HAP-1 (cell line): Measurements from ENCODE around the gene WWOX.

ENCODE experiments used
- DNase-seq, 2 experiments: peaks; one replicate each; pipeline ENCODE4 v3.0.0-alpha.2; 2016 to 2020; ENCODE audit warnings: low spot score in 2 of 2
- H3K27me3 ChIP-seq: fragments of 250-450 bp; sonication (Bioruptor Pico); 2 replicates; pipeline ENCODE4 v1.5.1; 2020; ENCODE audit warnings: low read depth, mild to moderate bottlenecking, moderate library complexity
- H3K36me3 ChIP-seq: fragments of 250-450 bp; sonication (Bioruptor Pico); replicated peaks from 2 replicates; pipeline ENCODE4 v1.5.1; 2020; ENCODE audit warnings: mild to moderate bottlenecking
- H3K4me1 ChIP-seq: fragments of 250-450 bp; sonication (Bioruptor Pico); 2 replicates; pipeline ENCODE4 v1.5.1; 2020; ENCODE audit warnings: mild to moderate bottlenecking
- H3K4me3 ChIP-seq: fragments of 250-450 bp; sonication (Bioruptor Pico); 2 replicates; pipeline ENCODE4 v1.5.1; 2020; ENCODE audit warnings: mild to moderate bottlenecking, moderate library complexity
- H3K9me3 ChIP-seq: fragments of 250-450 bp; sonication (Bioruptor Pico); 2 replicates; pipeline ENCODE4 v1.5.1; 2020; ENCODE audit warnings: mild to moderate bottlenecking, moderate library complexity
- in situ Hi-C: fragments of 300-500 bp; cut with MboI; formaldehyde crosslinking; loops from 3 replicates; pipeline ENCODE4 v1.14.3; 2020; ENCODE audit warnings: low sequenced_read_pairs, inconsistent platforms, mixed read lengths

Gene WWOX

GRCh38 chr16:78537511-78537910 is 438.1 kb downstream of the WWOX start:
- no peaks in the 10 kb centered on the region for H3K4me1 ChIP-seq
- H3K27me3 ChIP-seq = no peaks in the 10 kb centered on the region
- no peaks in the 10 kb centered on the region for H3K36me3 ChIP-seq
- in situ Hi-C loops = no loop called here
- no peak overlapping the region for H3K4me3 ChIP-seq
- no peaks in the 10 kb centered on the region for H3K9me3 ChIP-seq
- DNase-seq = no peak

GRCh38 chr16:78538292-78538691 is 438.8 kb downstream of the WWOX start:
- no peaks in the 10 kb centered on the region for H3K4me1 ChIP-seq
- no peak for DNase-seq
- in situ Hi-C loops = no loop called here

GRCh38 chr16:78538919-78539318 is 439.5 kb downstream of the WWOX start:
- in situ Hi-C loops = no loop called here
- H3K36me3 ChIP-seq = no peaks in the 10 kb centered on the region
- H3K4me1 ChIP-seq = no peaks in the 10 kb centered on the region

More at GRCh38 chr16:78538292-78538691, 438.8 kb downstream of the WWOX start:
- Histone ChIP-seq H3K9me3 (no peaks in the 10 kb centered on the region), H3K27me3 (no peaks in the 10 kb centered on the region), H3K36me3 (no peaks in the 10 kb centered on the region), H3K4me3 (no peak overlapping the region)

GRCh38 chr16:78542419-78542818 is 443.0 kb downstream of the WWOX start:
- no peak for DNase-seq
- no peaks in the 10 kb centered on the region for H3K4me1 ChIP-seq
- no peaks in the 10 kb centered on the region for H3K36me3 ChIP-seq
- in situ Hi-C loops = no loop called here
- H3K9me3 ChIP-seq = no peaks in the 10 kb centered on the region
- H3K27me3 ChIP-seq = no peaks in the 10 kb centered on the region
- H3K4me3 ChIP-seq = no peak overlapping the region

More at GRCh38 chr16:78538919-78539318, 439.5 kb downstream of the WWOX start:
- H3K4me3 ChIP-seq = no peak overlapping the region
- H3K27me3 ChIP-seq = no peaks in the 10 kb centered on the region
- no peak for DNase-seq
- no peaks in the 10 kb centered on the region for H3K9me3 ChIP-seq

- Histone ChIP-seq H3K36me3 (no peaks in the 10 kb centered on the region), H3K4me1 (no peaks in the 10 kb centered on the region), H3K27me3 (no peaks in the 10 kb centered on the region), H3K4me3 (no peak overlapping the region), H3K9me3 (no peaks in the 10 kb centered on the region)
- in situ Hi-C loops = no loop called here
- no peak for DNase-seq
These were observed 443.6 kb downstream of the WWOX start for GRCh38 chr16:78543023-78543422.

- Histone ChIP-seq H3K4me3 (no peak overlapping the region), H3K4me1 (no peaks in the 10 kb centered on the region), H3K36me3 (no peaks in the 10 kb centered on the region), H3K9me3 (no peaks in the 10 kb centered on the region), H3K27me3 (no peaks in the 10 kb centered on the region)
- DNase-seq = no peak
- in situ Hi-C loops = no loop called here
These were observed 449.9 kb downstream of the WWOX start for GRCh38 chr16:78549366-78549765.

GRCh38 chr16:78551487-78552085 is 452.1 kb downstream of the WWOX start:
- H3K36me3 ChIP-seq = no peaks in the 10 kb centered on the region
- no peaks in the 10 kb centered on the region for H3K4me1 ChIP-seq
- H3K4me3 ChIP-seq = no peak overlapping the region
- H3K27me3 ChIP-seq = no peaks in the 10 kb centered on the region
- in situ Hi-C loops = no loop called here
- no peak for DNase-seq
- no peaks in the 10 kb centered on the region for H3K9me3 ChIP-seq

GRCh38 chr16:78552106-78552675 is 452.7 kb downstream of the WWOX start:
- H3K27me3 ChIP-seq = no peaks in the 10 kb centered on the region
- H3K36me3 ChIP-seq = no peaks in the 10 kb centered on the region
- DNase-seq = no peak
- no peak overlapping the region for H3K4me3 ChIP-seq
- in situ Hi-C loops = no loop called here
- no peaks in the 10 kb centered on the region for H3K9me3 ChIP-seq
- no peaks in the 10 kb centered on the region for H3K4me1 ChIP-seq

- no peaks in the 10 kb centered on the region for H3K27me3 ChIP-seq
- H3K4me3 ChIP-seq = no peak overlapping the region
- DNase-seq = no peak
- in situ Hi-C loops = no loop called here
- no peaks in the 10 kb centered on the region for H3K9me3 ChIP-seq
- no peaks in the 10 kb centered on the region for H3K36me3 ChIP-seq
- H3K4me1 ChIP-seq = no peaks in the 10 kb centered on the region
These were observed 453.3 kb downstream of the WWOX start for GRCh38 chr16:78552716-78553115.

GRCh38 chr16:78553268-78554039 is 454.0 kb downstream of the WWOX start:
- Histone ChIP-seq H3K4me3 (no peak overlapping the region), H3K27me3 (no peaks in the 10 kb centered on the region), H3K4me1 (no peaks in the 10 kb centered on the region), H3K36me3 (no peaks in the 10 kb centered on the region), H3K9me3 (no peaks in the 10 kb centered on the region)
- no peak for DNase-seq
- in situ Hi-C loops = no loop called here

GRCh38 chr16:78556421-78556820 is 457.0 kb downstream of the WWOX start:
- Histone ChIP-seq H3K9me3 (no peaks in the 10 kb centered on the region), H3K4me3 (no peak overlapping the region), H3K27me3 (no peaks in the 10 kb centered on the region), H3K4me1 (no peaks in the 10 kb centered on the region), H3K36me3 (no peaks in the 10 kb centered on the region)
- in situ Hi-C loops = no loop called here
- no peak for DNase-seq

GRCh38 chr16:78560997-78561396 is 461.5 kb downstream of the WWOX start:
- Histone ChIP-seq H3K9me3 (no peaks in the 10 kb centered on the region), H3K4me3 (no peak overlapping the region), H3K27me3 (no peaks in the 10 kb centered on the region), H3K4me1 (no peaks in the 10 kb centered on the region), H3K36me3 (no peaks in the 10 kb centered on the region)
- in situ Hi-C loops = no loop called here
- DNase-seq = no peak

GRCh38 chr16:78562111-78562510 is 462.7 kb downstream of the WWOX start:
- Histone ChIP-seq H3K36me3 (no peaks in the 10 kb centered on the region), H3K4me3 (no peak overlapping the region), H3K27me3 (no peaks in the 10 kb centered on the region), H3K9me3 (no peaks in the 10 kb centered on the region), H3K4me1 (no peaks in the 10 kb centered on the region)
- DNase-seq = no peak
- in situ Hi-C loops = no loop called here

- H3K9me3 ChIP-seq = no peaks in the 10 kb centered on the region
- H3K4me3 ChIP-seq = no peak overlapping the region
- H3K36me3 ChIP-seq = no peaks in the 10 kb centered on the region
- no peak for DNase-seq
- H3K4me1 ChIP-seq = no peaks in the 10 kb centered on the region
- no peaks in the 10 kb centered on the region for H3K27me3 ChIP-seq
- in situ Hi-C loops = no loop called here
These were observed 463.2 kb downstream of the WWOX start for GRCh38 chr16:78562650-78563049.
